IgD-negative memory B cell (primary cell): ENCODE results near the gene BANP. TPM values are rescaled to one million over a fixed set of nuclear protein-coding genes. Genes with fewer than 3 reads are reported as not detected.
A peak's percentile ranks its signal among the peaks of the same experiment; 100 is the strongest.
"Not testable (repeated sequence)": the region's sequence is repeated elsewhere in the genome, so short reads cannot be mapped to it uniquely, and the experiment has no call there.

Experiments used
- H3K27ac Mint-ChIP-seq, 3 donors: one replicate each; pipeline ENCODE4 v1.8.0; 2020 to 2022; ENCODE audit warnings: mild to moderate bottlenecking in 3 of 3, mixed read lengths in 3 of 3, moderate library complexity in 1 of 3
- H3K27me3 Mint-ChIP-seq: one replicate; pipeline ENCODE4 v1.8.0; 2021; ENCODE audit warnings: mixed read lengths
- H3K36me3 Mint-ChIP-seq: one replicate; pipeline ENCODE4 v1.8.0; 2020; ENCODE audit warnings: mild to moderate bottlenecking, mixed read lengths
- H3K4me1 Mint-ChIP-seq, 3 donors: one replicate each; pipeline ENCODE4 v1.8.0; 2020 to 2022; ENCODE audit warnings: mixed read lengths in 3 of 3, mild to moderate bottlenecking in 1 of 3
- H3K4me3 Mint-ChIP-seq, 4 donors: one replicate each; pipeline ENCODE4 v1.8.0; 2020 to 2022; ENCODE audit warnings: mild to moderate bottlenecking in 4 of 4, mixed read lengths in 4 of 4, moderate library complexity in 3 of 4
- H3K9me3 Mint-ChIP-seq, 3 donors: one replicate each; pipeline ENCODE4 v1.8.0; 2020 to 2021; ENCODE audit warnings: mixed read lengths in 3 of 3, mild to moderate bottlenecking in 1 of 3
- polyA plus RNA-seq: library from polyadenylated mRNA; unstranded; fragments of 300-500 nt; fragmentation: Illumina TruSeq; gene quantifications from one replicate; pipeline ENCODE4 v1.2.3, GENCODE V29; 2021

The BANP gene
- polyA plus RNA-seq, 1 donor from 2014 or later: 37.3 TPM

DNA sequence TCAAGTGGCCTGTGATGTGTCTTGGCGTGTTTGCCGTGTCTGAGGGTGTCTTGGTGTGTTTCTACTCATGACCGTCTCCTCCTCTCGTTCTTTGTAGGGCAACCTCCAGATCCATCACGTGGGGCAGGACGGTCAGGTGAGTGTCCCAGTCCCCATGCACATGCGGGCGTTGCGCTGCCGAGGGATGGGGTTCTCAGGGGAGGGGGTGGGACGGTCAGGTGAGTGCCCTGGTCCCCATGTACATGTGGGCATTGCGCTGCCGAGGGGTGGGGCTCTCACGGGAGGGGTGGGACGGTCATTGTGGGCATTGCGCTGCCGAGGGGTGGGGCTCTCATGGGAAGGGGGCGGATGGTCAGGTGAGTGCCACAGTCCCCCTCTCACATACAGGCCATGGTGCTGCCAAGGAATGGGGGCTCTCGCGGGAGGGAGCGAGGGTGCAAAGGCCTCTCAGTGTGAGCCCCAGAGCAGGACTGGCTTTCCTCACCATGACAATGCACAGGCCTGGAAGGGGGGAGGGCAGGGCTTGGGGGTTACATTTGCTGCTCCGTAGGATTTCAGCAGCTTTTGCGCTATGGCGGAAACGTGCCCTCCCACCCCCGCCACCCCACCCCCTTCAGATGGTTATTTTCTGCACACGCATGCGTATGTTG, 86.8 kb downstream of the BANP start:
- peaks cover 3 to 12% (median 9%) of the 10 kb centered on the region in 3 donors for H3K4me1 Mint-ChIP-seq
- H3K36me3 Mint-ChIP-seq, H3K4me3 Mint-ChIP-seq, H3K27me3 Mint-ChIP-seq, H3K9me3 Mint-ChIP-seq: not testable (repeated sequence)
- H3K27ac Mint-ChIP-seq: peak overlapping the region in 1 of 3 donors; percentile 39

DNA sequence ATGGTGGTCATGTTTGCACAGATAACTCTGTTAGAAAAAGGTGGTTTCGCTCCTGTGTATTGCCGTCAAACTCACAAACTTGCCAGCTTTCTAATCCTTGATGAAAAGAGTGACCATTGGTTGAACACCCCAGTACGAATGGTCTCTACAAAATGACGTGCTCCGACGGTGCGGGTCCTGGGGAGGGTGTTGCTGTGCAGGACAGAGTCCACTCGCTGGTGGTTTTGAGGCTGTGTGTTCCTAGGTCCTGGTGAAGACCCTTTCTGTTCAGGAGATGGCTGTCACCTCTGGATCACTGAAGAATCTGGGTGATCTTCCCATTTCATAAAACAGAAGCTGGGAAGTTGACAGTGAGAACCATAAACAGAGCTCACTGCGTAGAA, 87.3 kb downstream of the BANP start:
- not testable (repeated sequence) for H3K36me3 Mint-ChIP-seq, H3K27me3 Mint-ChIP-seq, H3K4me3 Mint-ChIP-seq, H3K27ac Mint-ChIP-seq, H3K9me3 Mint-ChIP-seq
- peaks cover 7 to 17% (median 14%) of the 10 kb centered on the region in 3 donors for H3K4me1 Mint-ChIP-seq

DNA sequence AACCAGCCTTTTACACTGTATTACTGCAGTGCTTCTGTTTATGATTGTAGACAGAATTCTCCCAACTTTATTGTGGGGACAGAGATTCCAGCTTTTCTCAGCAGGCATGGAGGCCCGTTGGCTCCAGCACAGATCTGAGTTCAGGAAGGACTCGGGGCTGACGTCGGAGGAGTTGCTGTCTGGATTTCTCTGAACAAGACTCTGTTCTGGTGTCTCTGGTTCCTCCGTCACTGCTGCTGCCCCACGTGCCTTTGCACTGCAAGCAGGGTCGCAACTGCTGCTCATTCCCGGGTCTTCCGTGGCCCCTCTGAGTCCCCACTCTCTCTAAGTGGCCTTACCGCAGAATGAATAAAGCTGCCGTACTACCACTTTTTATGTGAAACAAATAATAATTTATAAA, 88.4 kb downstream of the BANP start:
- H3K27ac Mint-ChIP-seq: no peak overlapping the region
- peaks cover 3% of the 10 kb centered on the region for H3K36me3 Mint-ChIP-seq
- no peaks in the 10 kb centered on the region for H3K9me3 Mint-ChIP-seq
- H3K4me3 Mint-ChIP-seq: no peak overlapping the region
- no peaks in the 10 kb centered on the region for H3K27me3 Mint-ChIP-seq
- H3K4me1 Mint-ChIP-seq: peaks cover 17 to 26% (median 22%) of the 10 kb centered on the region in 3 donors

DNA sequence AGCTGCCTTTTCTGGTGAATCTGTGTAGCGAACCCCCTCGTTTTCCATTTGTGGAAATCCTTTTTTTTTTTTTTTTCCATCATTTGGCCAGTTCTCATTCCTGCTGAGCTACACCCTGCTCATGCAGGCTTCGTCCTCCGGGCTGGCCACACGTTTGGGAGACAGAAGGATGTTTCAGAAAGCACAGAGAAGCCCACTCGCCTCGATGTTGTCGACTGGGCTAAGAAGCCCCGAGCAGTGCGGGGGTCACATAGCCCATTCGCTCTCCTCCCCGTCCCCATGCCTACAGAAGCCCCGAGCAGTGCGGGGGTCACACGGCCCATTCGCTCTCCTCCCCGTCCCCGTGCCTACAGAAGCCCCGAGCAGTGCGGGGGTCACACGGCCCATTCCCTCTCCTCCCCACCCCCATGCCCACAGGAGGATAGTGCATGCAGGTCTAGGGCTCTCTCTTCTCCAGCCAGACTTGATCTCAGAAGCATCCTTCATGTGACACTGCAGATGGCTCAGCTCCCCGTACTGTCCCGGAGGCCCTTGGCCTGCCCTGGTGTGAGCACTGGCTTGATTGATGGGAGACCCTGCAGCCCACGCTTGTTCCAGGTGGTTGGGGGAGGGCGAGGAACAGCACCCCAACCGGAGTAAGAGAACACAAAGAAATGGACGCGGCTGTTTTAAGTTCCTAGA, 89.1 kb downstream of the BANP start:
- not testable (repeated sequence) for H3K27me3 Mint-ChIP-seq, H3K27ac Mint-ChIP-seq, H3K4me3 Mint-ChIP-seq, H3K9me3 Mint-ChIP-seq, H3K36me3 Mint-ChIP-seq
- H3K4me1 Mint-ChIP-seq: peaks cover 21 to 29% (median 22%) of the 10 kb centered on the region in 3 donors

DNA sequence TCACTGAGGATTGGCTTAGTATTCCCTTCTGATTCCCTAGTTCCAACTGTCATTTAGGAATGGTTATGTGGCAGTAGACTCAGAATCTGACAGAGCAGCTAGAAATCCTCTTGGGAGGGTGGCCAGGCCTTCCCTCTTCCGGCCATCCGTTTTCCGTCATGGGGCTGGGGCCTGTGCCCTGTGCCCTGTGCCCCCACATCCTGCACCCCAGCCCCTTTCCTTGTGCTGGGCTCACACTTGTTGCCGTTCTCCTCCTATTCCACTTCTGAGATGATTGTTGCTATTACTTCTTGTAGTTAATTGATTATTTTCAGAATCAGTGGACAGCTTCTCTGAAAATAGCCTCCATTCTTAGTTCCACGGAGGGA, 89.6 kb downstream of the BANP start:
- not testable (repeated sequence) for H3K27me3 Mint-ChIP-seq, H3K36me3 Mint-ChIP-seq, H3K27ac Mint-ChIP-seq, H3K4me3 Mint-ChIP-seq, H3K9me3 Mint-ChIP-seq
- H3K4me1 Mint-ChIP-seq: peaks cover 22 to 35% (median 26%) of the 10 kb centered on the region in 3 donors

DNA sequence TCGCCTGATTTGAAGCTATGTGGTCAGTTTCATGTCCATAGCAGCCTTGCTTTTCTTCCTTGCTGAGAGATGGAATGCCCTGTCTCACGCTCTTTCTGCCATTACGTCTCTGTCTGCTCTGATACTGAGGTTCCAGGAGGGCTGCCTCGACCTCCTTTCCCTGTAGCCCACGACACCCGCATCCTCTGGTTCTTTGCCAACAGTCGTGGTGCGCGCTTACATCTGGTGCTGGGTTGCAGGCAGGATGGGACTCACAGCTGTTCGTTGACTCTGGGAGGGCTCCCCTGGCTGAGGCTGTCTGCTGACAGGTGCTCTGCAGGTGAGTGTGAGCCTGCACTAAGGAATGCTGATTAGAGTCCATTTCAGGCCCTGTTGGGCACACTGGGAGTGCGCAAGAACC, 90.3 kb downstream of the BANP start:
- Mint-ChIP-seq H3K4me1 (peaks cover 26 to 39% (median 29%) of the 10 kb centered on the region in 3 donors), H3K27ac (peak overlapping the region in 2 of 3 donors; percentile 76 to 99)
- H3K9me3 Mint-ChIP-seq, H3K36me3 Mint-ChIP-seq, H3K4me3 Mint-ChIP-seq, H3K27me3 Mint-ChIP-seq: not testable (repeated sequence)

DNA sequence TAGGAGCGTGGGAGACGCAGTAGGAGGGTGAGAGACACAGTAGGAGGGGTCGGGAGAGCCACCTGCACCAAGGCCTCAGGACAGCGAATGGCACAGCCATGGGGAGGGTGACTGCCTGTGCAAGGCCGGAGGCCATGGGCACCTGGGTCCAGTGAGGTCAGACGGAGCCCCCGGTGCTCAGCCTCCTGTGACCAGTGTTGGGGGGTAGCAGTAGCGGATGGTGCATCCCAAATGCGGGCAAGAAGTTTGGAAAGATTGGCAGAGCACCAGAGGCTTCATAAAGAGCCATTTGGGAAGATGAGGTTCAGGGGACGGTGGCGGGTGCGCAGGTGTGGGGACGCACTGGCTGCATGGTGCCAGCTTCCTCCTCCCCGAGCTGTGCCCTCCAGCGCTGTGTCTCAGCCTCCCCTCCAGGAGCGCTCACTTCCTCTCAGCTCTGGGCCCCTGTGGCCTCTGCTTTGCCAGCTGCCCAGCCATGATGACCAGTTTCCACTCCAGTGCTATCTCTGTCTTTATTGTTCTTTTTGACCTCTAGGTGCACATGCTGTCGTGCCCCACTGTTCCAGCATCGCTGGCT, 90.8 kb downstream of the BANP start:
- peaks cover 26 to 42% (median 29%) of the 10 kb centered on the region in 3 donors for H3K4me1 Mint-ChIP-seq
- H3K4me3 Mint-ChIP-seq, H3K36me3 Mint-ChIP-seq, H3K27me3 Mint-ChIP-seq, H3K9me3 Mint-ChIP-seq: not testable (repeated sequence)
- peak overlapping the region; percentile 76 to 99 (median 86) for H3K27ac Mint-ChIP-seq

DNA sequence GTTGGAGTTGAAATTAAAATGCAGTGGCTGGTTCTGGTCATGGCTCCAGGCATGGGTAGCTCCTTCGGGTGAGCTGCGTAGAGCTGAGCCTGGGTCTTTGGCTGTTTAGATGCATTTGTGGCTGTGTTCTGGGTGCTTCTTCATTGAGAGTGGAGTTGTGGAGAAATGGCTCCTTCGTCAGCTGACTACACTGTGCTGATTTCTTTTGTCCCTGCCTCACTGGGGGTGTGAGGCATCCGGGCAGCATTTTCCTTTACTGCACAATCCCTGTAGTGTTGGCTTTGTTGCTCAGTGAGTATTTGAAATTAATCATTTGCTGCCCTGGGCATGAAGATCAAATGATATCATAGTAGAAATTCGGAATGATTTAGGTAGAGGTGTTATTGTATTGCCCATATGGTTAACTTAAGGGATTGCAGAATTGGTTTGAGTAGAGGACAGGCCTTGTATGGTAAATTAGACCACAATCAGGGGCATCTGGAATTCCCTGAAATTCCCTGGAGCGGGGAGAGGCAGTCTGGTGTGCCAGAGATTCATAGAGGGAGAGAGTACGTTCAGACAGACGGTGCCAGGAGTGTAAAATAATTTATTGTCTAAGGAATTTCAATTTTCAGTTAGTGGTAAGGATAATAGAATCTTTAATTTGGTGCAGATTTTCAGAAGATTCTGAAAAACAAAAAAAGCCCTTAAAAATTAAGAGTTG, 92.1 kb downstream of the BANP start:
- peak overlapping the region; percentile 86 to 99 (median 99) for H3K27ac Mint-ChIP-seq
- H3K27me3 Mint-ChIP-seq, H3K36me3 Mint-ChIP-seq: not testable (repeated sequence)

DNA sequence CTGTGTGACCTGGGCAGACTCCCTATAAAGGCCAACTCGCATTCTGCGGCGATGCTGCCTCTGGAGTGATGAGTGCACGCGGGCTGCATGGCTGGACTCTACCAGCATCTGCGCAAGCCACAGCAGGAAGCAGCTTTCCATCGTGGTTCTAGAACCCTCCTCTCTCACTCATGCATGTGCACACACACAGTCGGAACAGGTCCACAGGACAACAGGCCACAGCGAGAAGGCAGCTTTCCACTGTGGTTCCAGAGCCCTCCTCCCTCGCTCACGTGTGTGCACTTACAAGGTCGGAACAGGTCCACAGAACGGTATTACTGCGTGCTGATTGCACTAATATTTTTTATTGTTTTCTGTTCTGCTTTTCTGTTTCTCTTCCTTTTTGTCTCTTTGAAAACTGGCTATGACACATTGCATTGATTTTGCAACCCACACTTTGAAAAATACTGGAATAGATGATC, 92.9 kb downstream of the BANP start:
- peaks cover 26 to 48% (median 43%) of the 10 kb centered on the region in 3 donors for H3K4me1 Mint-ChIP-seq
- H3K4me3 Mint-ChIP-seq: peak overlapping the region; percentile 50 to 91 (median 70)

More for the DNA sequence above, 92.1 kb downstream of the BANP start:
- not testable (repeated sequence) for H3K9me3 Mint-ChIP-seq
- Mint-ChIP-seq H3K4me3 (peak overlapping the region in 3 of 4 donors; percentile 53 to 68 (median 65)), H3K4me1 (peaks cover 26 to 48% (median 38%) of the 10 kb centered on the region in 3 donors)

DNA sequence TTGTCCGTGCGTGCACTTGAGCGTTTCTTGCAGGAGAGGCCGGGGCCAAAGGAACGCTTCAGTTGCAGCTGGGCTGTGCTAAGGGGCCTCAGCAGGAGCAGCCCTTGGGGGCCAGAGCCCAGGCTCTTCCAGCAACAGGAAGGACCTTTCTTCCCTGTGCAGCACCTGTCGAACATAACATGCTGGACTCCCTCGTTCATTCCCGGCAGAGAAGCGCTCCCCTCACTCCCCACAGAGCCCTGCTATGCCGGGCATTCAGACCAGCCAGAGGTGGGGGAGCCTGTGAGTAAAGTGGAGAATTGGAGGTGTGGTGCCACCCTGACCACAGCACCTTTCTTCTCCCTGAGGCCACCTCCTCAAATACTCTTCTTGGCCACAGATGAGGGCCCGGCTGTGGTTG, 94.1 kb downstream of the BANP start:
- peak overlapping the region; percentile 86 to 99 (median 99) for H3K27ac Mint-ChIP-seq
- peaks cover 26 to 48% (median 43%) of the 10 kb centered on the region in 3 donors for H3K4me1 Mint-ChIP-seq
- H3K4me3 Mint-ChIP-seq: peak overlapping the region; percentile 56 to 91 (median 78)
- H3K27me3 Mint-ChIP-seq, H3K9me3 Mint-ChIP-seq: not testable (repeated sequence)
- peaks cover 11% of the 10 kb centered on the region for H3K36me3 Mint-ChIP-seq

More for the DNA sequence above, 92.9 kb downstream of the BANP start:
- not testable (repeated sequence) for H3K36me3 Mint-ChIP-seq, H3K27me3 Mint-ChIP-seq, H3K9me3 Mint-ChIP-seq
- peak overlapping the region; percentile 86 to 99 (median 99) for H3K27ac Mint-ChIP-seq

DNA sequence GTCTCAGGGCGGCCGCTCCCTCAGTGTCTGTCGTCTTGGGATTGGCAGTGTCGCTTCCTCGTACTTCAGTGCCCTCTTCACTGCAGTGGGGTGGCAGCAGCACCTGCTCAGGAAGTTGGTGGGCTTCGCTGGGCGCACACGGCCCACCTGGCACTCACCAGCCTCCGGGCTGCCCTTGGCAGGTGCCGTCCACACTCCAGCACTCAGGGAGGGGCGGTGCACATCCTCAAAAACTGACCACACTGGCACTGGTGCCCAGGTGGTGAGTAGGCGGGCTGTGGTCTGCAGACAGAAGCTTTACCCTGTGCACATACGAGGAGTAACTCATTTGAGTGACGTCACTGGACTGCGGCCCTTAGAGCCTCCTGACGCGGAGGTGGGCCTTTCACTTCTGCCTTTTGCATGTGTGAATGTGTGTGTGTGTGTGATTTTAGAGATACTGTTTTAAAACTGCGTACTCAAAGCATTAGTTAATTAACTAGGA, 94.6 kb downstream of the BANP start:
- Mint-ChIP-seq H3K9me3 (peaks cover 0 to 1% (median 0%) of the 10 kb centered on the region in 3 donors), H3K4me3 (peak overlapping the region; percentile 56 to 91 (median 78)), H3K4me1 (peaks cover 26 to 48% (median 43%) of the 10 kb centered on the region in 3 donors), H3K27me3 (no peaks in the 10 kb centered on the region), H3K36me3 (peaks cover 11% of the 10 kb centered on the region), H3K27ac (peak overlapping the region; percentile 86 to 99 (median 99))

DNA sequence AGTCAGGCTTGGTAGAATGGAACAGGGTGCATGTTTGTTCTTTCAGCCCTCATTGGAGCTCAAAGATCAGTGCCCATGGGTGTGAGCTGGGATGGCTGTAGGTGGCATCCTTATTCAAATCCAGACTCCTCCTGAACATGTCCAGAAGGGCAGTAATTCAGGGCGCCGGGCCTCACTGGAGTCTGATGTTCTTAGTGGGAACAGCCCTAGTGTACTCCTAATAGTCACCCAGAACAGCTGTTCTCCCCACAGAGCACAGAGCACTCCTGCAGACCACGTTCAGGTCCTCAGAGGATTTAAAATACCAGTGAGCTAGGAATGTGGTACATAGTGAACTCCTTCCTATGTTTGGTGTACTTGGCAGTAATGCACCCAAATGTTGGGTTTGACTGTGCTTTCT, 96.2 kb downstream of the BANP start:
- Mint-ChIP-seq H3K9me3 (peaks cover 0 to 1% (median 0%) of the 10 kb centered on the region in 3 donors), H3K27me3 (no peaks in the 10 kb centered on the region), H3K4me1 (peaks cover 17 to 41% (median 37%) of the 10 kb centered on the region in 3 donors), H3K36me3 (peaks cover 11% of the 10 kb centered on the region), H3K27ac (peak overlapping the region; percentile 75 to 99 (median 90)), H3K4me3 (peak overlapping the region in 2 of 4 donors; percentile 32 to 42)

DNA sequence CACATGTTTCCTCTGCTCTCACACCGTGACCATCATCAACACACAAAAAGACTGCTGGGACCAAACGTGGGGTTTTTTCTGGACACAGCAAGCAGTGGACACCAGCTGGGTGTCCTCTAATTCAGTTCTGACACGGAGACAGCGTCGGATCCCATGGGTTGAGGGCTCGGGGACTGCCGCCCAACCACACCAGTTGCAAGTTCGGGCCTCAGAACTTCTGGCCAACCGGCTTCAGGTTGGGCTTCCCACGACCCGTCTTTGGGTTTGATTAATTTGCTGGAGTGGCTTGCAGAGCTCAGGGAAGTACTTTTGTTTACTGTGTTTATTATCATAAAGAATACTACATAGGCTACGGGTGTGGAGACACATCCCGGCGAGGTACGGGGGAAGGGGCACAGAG, 97.8 kb downstream of the BANP start:
- no peaks in the 10 kb centered on the region for H3K27me3 Mint-ChIP-seq
- H3K4me1 Mint-ChIP-seq: peaks cover 9 to 33% (median 27%) of the 10 kb centered on the region in 3 donors
- peaks cover 8% of the 10 kb centered on the region for H3K36me3 Mint-ChIP-seq
- no peak overlapping the region for H3K4me3 Mint-ChIP-seq
- peaks cover 0 to 1% (median 0%) of the 10 kb centered on the region in 3 donors for H3K9me3 Mint-ChIP-seq
- H3K27ac Mint-ChIP-seq: peak overlapping the region in 2 of 3 donors; percentile 14 to 72

DNA sequence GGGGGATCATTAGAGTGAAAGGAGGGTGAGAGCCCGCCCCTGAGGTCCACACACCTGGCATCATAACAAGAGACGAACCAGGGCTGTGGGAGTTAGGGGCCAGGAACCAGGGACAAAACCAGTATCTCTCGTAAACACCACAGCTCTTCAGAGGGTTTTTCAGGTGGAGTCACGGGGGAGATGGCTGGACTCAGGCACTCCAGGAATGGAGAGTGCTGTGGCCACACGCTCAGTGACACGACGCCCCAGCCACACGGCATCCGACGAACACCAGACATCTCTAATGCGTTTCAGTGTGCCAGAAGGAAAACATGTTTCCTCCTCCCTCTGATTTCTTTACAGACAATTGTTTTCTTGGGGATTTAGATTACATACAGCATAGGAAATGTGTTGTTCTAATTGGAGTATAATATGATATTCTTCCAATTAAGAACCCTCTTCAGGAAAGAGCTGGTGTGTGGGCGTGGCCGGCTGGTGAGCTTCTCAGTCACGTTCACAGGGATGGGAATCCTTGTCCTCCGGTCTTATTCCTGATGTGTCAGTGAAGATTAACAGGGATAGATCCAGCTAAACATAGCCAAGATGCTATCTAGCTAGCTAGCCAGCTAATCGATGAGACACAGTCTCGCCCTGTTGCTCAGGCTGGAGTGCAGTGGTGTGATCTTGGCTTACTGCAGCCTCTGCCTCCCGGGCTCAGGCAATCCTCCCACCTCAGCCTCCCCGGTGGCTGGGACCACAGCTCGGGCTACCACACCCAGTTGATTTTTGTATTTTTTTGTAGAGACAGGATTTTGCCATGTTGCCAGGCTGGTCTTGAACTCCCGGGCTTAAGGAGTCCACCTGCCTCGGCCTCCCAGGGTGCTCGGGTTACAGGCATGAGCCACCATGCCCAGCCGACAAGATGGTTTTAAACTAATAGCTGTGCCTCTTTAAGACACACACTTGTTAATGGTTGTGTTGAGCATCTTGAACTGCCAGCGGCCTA, 98.6 kb downstream of the BANP start:
- peaks cover 0 to 1% (median 0%) of the 10 kb centered on the region in 3 donors for H3K9me3 Mint-ChIP-seq
- peaks cover 4 to 26% (median 22%) of the 10 kb centered on the region in 3 donors for H3K4me1 Mint-ChIP-seq
- H3K36me3 Mint-ChIP-seq: peaks cover 8% of the 10 kb centered on the region
- peak overlapping the region in 1 of 4 donors; percentile 35 for H3K4me3 Mint-ChIP-seq
- no peaks in the 10 kb centered on the region for H3K27me3 Mint-ChIP-seq
- H3K27ac Mint-ChIP-seq: peak overlapping the region; percentile 14 to 58 (median 46)
